GM18858 (cell line): ENCODE data around the gene SLC66A2.
A peak's percentile ranks its signal among the peaks of the same experiment; 100 is the strongest.

Source experiments
- ATAC-seq: cut with Tn5 transposase; IDR thresholded peaks from one replicate; pipeline ENCODE4 v1.9.1; 2021; ENCODE audit not compliant: unreplicated experiment

The SLC66A2 gene

GRCh38 chr18:79952456-79952995 lies 1.1 kb upstream of the SLC66A2 start:
- no peak for ATAC-seq

- ATAC-seq: no peak
These were observed 725 bp downstream of the SLC66A2 start for GRCh38 chr18:79950515-79951341.

GRCh38 chr18:79949697-79950487 lies 1.6 kb downstream of the SLC66A2 start:
- ATAC-seq: peak; percentile 31

- ATAC-seq: no peak
These were observed 2.6 kb downstream of the SLC66A2 start for GRCh38 chr18:79948719-79949411.

GRCh38 chr18:79947881-79948610 lies 3.4 kb downstream of the SLC66A2 start:
- no peak for ATAC-seq

- ATAC-seq: no peak
These were observed 4.2 kb downstream of the SLC66A2 start for GRCh38 chr18:79947054-79947755.

GRCh38 chr18:79945118-79946042 lies 6.1 kb downstream of the SLC66A2 start:
- no peak for ATAC-seq

GRCh38 chr18:79944746-79945117 lies 6.7 kb downstream of the SLC66A2 start:
- no peak for ATAC-seq

GRCh38 chr18:79944126-79944731 lies 7.2 kb downstream of the SLC66A2 start:
- peak; percentile 48 for ATAC-seq

- ATAC-seq: no peak
These were observed 7.8 kb downstream of the SLC66A2 start for GRCh38 chr18:79943608-79944125.

- ATAC-seq: no peak
These were observed 8.5 kb downstream of the SLC66A2 start for GRCh38 chr18:79942786-79943607.

GRCh38 chr18:79942211-79942610 lies 9.2 kb downstream of the SLC66A2 start:
- ATAC-seq: no peak

GRCh38 chr18:79941473-79942119 lies 9.9 kb downstream of the SLC66A2 start:
- no peak for ATAC-seq

- ATAC-seq: no peak
These were observed 10.5 kb downstream of the SLC66A2 start for GRCh38 chr18:79940814-79941472.

- no peak for ATAC-seq
These were observed 11.2 kb downstream of the SLC66A2 start for GRCh38 chr18:79940126-79940813.

GRCh38 chr18:79939096-79939495 lies 12.4 kb downstream of the SLC66A2 start:
- no peak for ATAC-seq
